NCI-H1105 (cell line): ENCODE results near the gene SRSF6.
"Not testable (repeated sequence)": the region's sequence is repeated elsewhere in the genome, so short reads cannot be mapped to it uniquely, and the experiment has no call there.

Experiments
- DNase-seq: peaks from one replicate; lab custom pipeline; 2025; lab: John Stamatoyannopoulos, UW

SRSF6 gene

GRCh38 chr20:43477193-43477592 is 19.5 kb downstream of the SRSF6 start:
- no peak for DNase-seq

DNA sequence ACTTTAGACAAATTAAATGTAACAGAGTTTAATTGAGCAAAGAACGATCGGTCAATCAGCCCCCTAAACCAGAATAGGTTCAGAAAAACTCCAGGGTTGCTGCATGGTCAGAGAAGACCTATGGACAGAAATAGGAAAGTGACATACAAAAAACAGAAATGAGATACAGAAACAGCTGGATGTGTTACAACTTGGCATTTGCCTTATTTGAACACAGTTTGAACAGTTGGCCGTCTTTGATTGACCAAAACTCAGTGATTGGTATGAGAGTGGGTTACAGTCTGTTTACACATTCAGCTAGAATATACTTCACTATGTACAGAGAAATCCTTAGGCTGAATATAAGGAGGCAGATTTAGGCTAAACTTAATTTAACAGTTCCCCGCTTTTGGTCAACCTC is 19.9 kb downstream of the SRSF6 start:
- DNase-seq, result no peak

- DNase-seq, result no peak
These were observed 32.3 kb downstream of the SRSF6 start for GRCh38 chr20:43490038-43490437.

- no peak for DNase-seq
These were observed 34.4 kb downstream of the SRSF6 start for GRCh38 chr20:43492101-43492500.

- DNase-seq, result no peak
These were observed 37.7 kb downstream of the SRSF6 start for GRCh38 chr20:43495388-43495787.

- DNase-seq, result not testable (repeated sequence)
These were observed 44.3 kb downstream of the SRSF6 start for GRCh38 chr20:43502021-43502420.

GRCh38 chr20:43506238-43506637 is 48.5 kb downstream of the SRSF6 start:
- no peak for DNase-seq

DNA sequence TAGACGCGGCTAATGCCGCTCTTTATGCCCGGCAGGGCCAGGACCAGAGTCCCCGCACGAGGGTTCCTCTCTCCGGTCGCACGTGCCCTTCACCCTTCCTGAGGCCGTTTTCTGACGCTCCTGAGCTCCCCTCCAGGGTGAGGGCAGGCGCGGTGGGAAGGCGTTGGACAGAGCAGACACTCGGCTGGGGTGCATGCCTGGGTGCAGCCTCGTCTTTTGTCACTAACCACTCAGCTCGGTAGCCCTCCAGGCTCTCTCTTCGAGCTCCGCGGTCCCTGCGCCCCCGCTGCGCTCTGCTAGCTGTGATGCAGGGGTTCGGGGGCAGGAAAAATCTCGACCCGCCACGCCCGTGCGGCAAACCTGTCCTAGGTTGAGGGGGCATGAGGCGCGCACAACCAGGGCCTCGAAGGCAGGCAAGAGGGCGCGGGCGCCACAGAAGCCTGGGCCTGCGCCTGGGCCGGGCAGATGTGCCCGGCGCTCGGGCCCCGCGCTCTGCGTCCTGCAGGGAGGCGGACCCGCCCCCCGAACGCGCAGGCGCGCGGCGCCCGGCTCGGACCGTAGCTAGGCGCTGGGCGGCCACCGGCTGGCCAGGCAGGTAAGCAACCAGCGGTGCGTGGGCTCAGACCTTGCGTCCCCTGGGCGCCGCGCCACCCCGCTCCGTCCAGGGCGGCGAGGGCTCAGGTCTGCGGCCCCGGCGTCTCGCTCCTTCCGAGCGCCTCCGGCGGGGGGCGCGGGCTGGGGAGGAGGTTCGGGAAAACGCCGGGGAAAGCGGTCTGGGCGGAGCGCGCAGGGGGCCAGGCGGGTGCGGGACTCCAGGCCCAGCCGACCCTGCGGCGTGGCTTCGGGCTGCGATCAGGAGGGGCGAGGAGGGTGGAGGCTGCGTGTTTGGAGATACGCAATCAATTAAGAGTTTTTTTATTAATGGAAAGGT is 49.7 kb downstream of the SRSF6 start, which contains the start of gene L3MBTL1:
Gene L3MBTL1, plus strand, starts transcription at position 548 of the 931 bp plus-strand sequence. CDS start 5,807 bp downstream, outside the sequence.
- DNase-seq, result peak; percentile 25

- no peak for DNase-seq
These were observed 50.4 kb downstream of the SRSF6 start for GRCh38 chr20:43508106-43508505.

DNA sequence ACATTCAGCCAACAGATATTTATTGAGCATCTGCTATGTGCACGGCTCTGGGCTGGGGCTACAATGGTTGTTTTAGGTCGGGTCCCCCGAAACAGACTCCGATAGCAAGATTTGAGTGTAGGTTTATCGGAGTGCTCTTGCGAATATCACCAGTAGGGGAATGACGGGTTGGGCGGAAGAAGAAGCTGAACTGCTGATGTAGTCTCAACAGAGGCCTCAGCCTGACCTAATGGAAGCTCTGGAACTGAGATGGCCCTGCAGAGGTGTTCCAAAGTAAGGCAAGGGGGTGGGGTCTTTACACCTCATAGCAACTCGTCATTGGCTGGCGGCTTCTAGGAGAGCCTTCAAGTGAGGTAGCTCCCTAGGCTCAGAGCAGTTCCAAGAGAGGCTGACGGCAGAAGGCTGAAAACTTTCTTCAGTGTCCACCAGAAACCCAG is 50.9 kb downstream of the SRSF6 start:
- no peak for DNase-seq

- no peak for DNase-seq
These were observed 54.2 kb downstream of the SRSF6 start for GRCh38 chr20:43511879-43512278.

DNA sequence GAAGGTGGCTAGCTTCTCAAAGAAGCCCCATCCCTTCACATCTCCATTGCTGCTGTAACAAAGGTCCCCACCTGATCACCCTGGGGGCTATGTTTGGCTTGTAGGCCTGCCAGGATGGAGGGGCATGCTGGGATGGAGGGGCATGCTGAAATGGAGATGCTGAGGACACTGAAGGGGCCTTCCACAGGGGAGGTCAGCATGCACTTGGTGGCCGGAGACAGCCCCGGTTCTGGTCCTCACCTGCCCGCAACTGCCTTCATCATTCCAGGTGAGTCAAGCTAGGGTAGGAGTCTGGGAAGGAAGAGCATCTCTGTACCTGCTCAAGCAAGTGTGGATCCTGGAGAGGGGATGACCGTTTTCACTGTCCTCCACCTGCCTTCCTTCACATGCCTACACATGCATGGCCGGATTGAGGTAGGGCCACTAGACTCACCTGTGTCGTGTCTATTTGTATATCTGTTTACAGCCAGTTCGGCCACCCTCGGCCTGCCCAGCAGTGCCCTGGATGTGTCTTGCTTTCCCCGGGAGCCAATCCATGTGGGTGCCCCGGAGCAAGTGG is 55.8 kb downstream of the SRSF6 start:
- no peak for DNase-seq
